K562 (cell line): ENCODE measurements around the gene PLCL2. TPM values are rescaled to one million over a fixed set of nuclear protein-coding genes. Genes with fewer than 3 reads are reported as not detected.

ENCODE experiments used
- ATF1 ChIP-seq, 2 experiments: fragments of 450-650 bp in 1 of 2; IDR thresholded peaks; 2 replicates each; pipeline ENCODE4 v1.6.1; 2016; ENCODE audit warnings: missing compliant biosample characterization in 1 of 2, missing genetic modification characterization in 1 of 2
- CBFA2T2 ChIP-seq: fragments of 450-650 bp; conservative IDR thresholded peaks from 2 replicates; pipeline ENCODE4 v1.6.1; 2017; ENCODE audit warnings: mild to moderate bottlenecking
- MEF2D ChIP-seq: conservative IDR thresholded peaks from 2 replicates; pipeline ENCODE4 v1.6.1; 2016; ENCODE audit warnings: low read depth, missing genetic modification characterization, missing compliant biosample characterization
- PRDM10 ChIP-seq: fragments of 450-650 bp; IDR thresholded peaks from 2 replicates; pipeline ENCODE4 v1.6.1; 2018; ENCODE audit not compliant: partially characterized antibody
- RAD21 ChIP-seq, 2 experiments: fragments of 250-450 bp in 1 of 2; fragments of 450-650 bp in 1 of 2; sonication (Bioruptor Pico) in 1 of 2; formaldehyde crosslinking in 1 of 2; IDR thresholded peaks in 1 of 2; conservative IDR thresholded peaks in 1 of 2; 2 replicates each; pipeline versions ENCODE4 v1.4.0 to v1.8.0; 2020 to 2022; ENCODE audit warnings: mild to moderate bottlenecking in 2 of 2, moderate library complexity in 1 of 2
- RAD51 ChIP-seq: fragments of 450-650 bp; IDR thresholded peaks from 2 replicates; pipeline ENCODE4 v1.7.1; 2016; ENCODE audit warnings: low read depth, mild to moderate bottlenecking, borderline replicate concordance
- TBP ChIP-seq: optimal IDR thresholded peaks from 2 replicates; pipeline ENCODE3; 2011; ENCODE audit warnings: low read depth, low read length, improper control_type of control experiment
- TFE3 ChIP-seq: fragments of 450-650 bp; formaldehyde crosslinking; IDR thresholded peaks from 2 replicates; pipeline ENCODE4 v1.4.0; 2020; ENCODE audit warnings: mild to moderate bottlenecking, mixed read lengths
- TOE1 ChIP-seq, 2 experiments: fragments of 450-650 bp in 1 of 2; sonication (generic) in 1 of 2; formaldehyde crosslinking in 1 of 2; IDR thresholded peaks; 2 replicates each; pipeline versions ENCODE4 v1.7.1 to v1.8.0; 2016 to 2022; ENCODE audit warnings: borderline replicate concordance in 2 of 2, mild to moderate bottlenecking in 2 of 2, antibody characterized with exemption in 1 of 2, inconsistent platforms in 1 of 2, low read depth in 1 of 2, missing genetic modification reagents in 1 of 2, moderate library complexity in 1 of 2
- USF2 ChIP-seq: sonication (generic); formaldehyde crosslinking; IDR thresholded peaks from 2 replicates; pipeline ENCODE4 v1.5.0; 2020; ENCODE audit warnings: missing genetic modification reagents
- ZNF408 ChIP-seq: fragments of 250-450 bp; sonication (Bioruptor Pico); IDR thresholded peaks from 2 replicates; pipeline ENCODE4 v1.4.0; 2020; ENCODE audit warnings: low read depth, mild to moderate bottlenecking, moderate library complexity
- polyA plus RNA-seq, 8 experiments: library from polyadenylated mRNA; depleted of rRNA in 4 of 8; stranded (reverse) in 5 of 8; unstranded in 3 of 8; fragments of >200 nt; fragmentation: Nextera tagmentation in 2 of 8; fragmentation: Illumina TruSeq in 1 of 8; extraction: Ambion mirVana in 2 of 8; extraction: Trizol in 1 of 8; gene quantifications; 2 replicates each; pipeline versions ENCODE4 v1.2.1 to v1.2.3, GENCODE V29; 2011 to 2014; ENCODE audit warnings: inconsistent platforms in 1 of 8, missing spikeins in 1 of 8
- total RNA-seq, 7 experiments: library from RNA; depleted of rRNA in 6 of 7; stranded (reverse); fragments of >200 nt in 6 of 7; fragmentation: Illumina TruSeq in 2 of 7; extraction: Trizol in 2 of 7; gene quantifications; 2 replicates each; pipeline versions ENCODE4 v1.2.1 to v1.2.3, GENCODE V29; 2011 to 2021; ENCODE audit warnings: low replicate concordance in 1 of 7

Gene PLCL2
- total and polyA plus RNA-seq, 9 of the 15 experiments (the other 6 are each of a cell fraction or from before 2014, with no cell fraction given) = 0.03 to 0.18 (median 0.11) TPM; not detected in 2

GRCh38 chr3:16836505-16837237, 48.1 kb upstream of the PLCL2 start (continued):
- TF ChIP-seq PRDM10 (no peak), TOE1 (IDR thresholded peaks at IDR 0.05; ENCODE audit: borderline replicate concordance) (peak; percentile 65; the same call in 1 of the 2 replicates), TOE1 (CRISPR knock-in tag; IDR thresholded peaks at IDR 0.05; ENCODE audit: borderline replicate concordance, low read depth) (no peak), ATF1 (CRISPR knock-in tag; IDR thresholded peaks at IDR 0.05) (no peak), ATF1 (tag; IDR thresholded peaks at IDR 0.05) (no peak), MEF2D (tag) (no peak), RAD21 (CRISPR knock-in tag; conservative IDR thresholded peaks at IDR 0.05 in 1 of 2, IDR thresholded peaks at IDR 0.05 in 1 of 2) (no peak), ZNF408 (CRISPR knock-in tag) (no peak), TBP (no peak), USF2 (CRISPR knock-in tag) (peak; percentile 41), TFE3 (peak; percentile 93), RAD51 (peak; percentile 82), CBFA2T2 (peak; percentile 47)
